Measurements from ENCODE around the gene SRGAP1.

GRCh38 chr12:64122154-64122553 is 277.7 kb downstream of the SRGAP1 start:
- TF ChIP-seq EZH2 (IDR thresholded peaks at IDR 0.05; ENCODE audit: borderline replicate concordance, insufficient read depth, low read length, poor library complexity, severe bottlenecking) (no peak), CTCF (IDR thresholded peaks at IDR 0.05; ENCODE audit: poor library complexity, severe bottlenecking) (no peak), POLR2AphosphoS5 (IDR thresholded peaks at IDR 0.05) (no peak), TAF1 (IDR thresholded peaks at IDR 0.05; ENCODE audit: low read depth) (no peak), RAD21 (conservative IDR thresholded peaks at IDR 0.05) (no peak)
- TF ChIP-seq, protein P1, sequence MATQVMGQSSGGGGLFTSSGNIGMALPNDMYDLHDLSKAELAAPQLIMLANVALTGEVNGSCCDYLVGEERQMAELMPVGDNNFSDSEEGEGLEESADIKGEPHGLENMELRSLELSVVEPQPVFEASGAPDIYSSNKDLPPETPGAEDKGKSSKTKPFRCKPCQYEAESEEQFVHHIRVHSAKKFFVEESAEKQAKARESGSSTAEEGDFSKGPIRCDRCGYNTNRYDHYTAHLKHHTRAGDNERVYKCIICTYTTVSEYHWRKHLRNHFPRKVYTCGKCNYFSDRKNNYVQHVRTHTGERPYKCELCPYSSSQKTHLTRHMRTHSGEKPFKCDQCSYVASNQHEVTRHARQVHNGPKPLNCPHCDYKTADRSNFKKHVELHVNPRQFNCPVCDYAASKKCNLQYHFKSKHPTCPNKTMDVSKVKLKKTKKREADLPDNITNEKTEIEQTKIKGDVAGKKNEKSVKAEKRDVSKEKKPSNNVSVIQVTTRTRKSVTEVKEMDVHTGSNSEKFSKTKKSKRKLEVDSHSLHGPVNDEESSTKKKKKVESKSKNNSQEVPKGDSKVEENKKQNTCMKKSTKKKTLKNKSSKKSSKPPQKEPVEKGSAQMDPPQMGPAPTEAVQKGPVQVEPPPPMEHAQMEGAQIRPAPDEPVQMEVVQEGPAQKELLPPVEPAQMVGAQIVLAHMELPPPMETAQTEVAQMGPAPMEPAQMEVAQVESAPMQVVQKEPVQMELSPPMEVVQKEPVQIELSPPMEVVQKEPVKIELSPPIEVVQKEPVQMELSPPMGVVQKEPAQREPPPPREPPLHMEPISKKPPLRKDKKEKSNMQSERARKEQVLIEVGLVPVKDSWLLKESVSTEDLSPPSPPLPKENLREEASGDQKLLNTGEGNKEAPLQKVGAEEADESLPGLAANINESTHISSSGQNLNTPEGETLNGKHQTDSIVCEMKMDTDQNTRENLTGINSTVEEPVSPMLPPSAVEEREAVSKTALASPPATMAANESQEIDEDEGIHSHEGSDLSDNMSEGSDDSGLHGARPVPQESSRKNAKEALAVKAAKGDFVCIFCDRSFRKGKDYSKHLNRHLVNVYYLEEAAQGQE (IDR thresholded peaks at IDR 0.05; ENCODE audit: borderline replicate concordance) = no peak

All from neural cell (in vitro differentiated cells).